HEK293 (cell line): ENCODE results near the gene SCO1.

Experiments
- BCL11A ChIP-seq: fragments of 450-650 bp; formaldehyde crosslinking; IDR thresholded peaks from 2 replicates; pipeline ENCODE4 v1.5.1; 2016; ENCODE audit warnings: low read depth, missing biosample characterization, missing genetic modification characterization
- EGR2 ChIP-seq: fragments of 450-650 bp; formaldehyde crosslinking; IDR thresholded peaks from 2 replicates; pipeline ENCODE4 v1.5.1; 2016; ENCODE audit warnings: low read depth, missing biosample characterization, missing genetic modification characterization
- ZFP41 ChIP-seq: fragments of 450-650 bp; formaldehyde crosslinking; IDR thresholded peaks from 2 replicates; pipeline ENCODE4 v1.5.1; 2016; ENCODE audit warnings: missing biosample characterization, missing genetic modification characterization, borderline replicate concordance
- ZNF114 ChIP-seq: fragments of 450-650 bp; formaldehyde crosslinking; IDR thresholded peaks from 2 replicates; pipeline ENCODE4 v1.5.0; 2017; ENCODE audit warnings: missing biosample characterization, missing genetic modification characterization
- ZNF266 ChIP-seq: fragments of 450-650 bp; formaldehyde crosslinking; IDR thresholded peaks from 2 replicates; pipeline ENCODE4 v1.5.1; 2016; ENCODE audit warnings: missing biosample characterization, missing genetic modification characterization, low read depth
- ZNF324 ChIP-seq: fragments of 450-650 bp; formaldehyde crosslinking; IDR thresholded peaks from 2 replicates; pipeline ENCODE4 v1.5.1; 2016; ENCODE audit warnings: missing biosample characterization, missing genetic modification characterization
- ZNF777 ChIP-seq: fragments of 450-650 bp; formaldehyde crosslinking; IDR thresholded peaks from 2 replicates; pipeline ENCODE4 v1.5.1; 2017; ENCODE audit warnings: missing biosample characterization, missing genetic modification characterization, borderline replicate concordance
- TF ChIP-seq, protein P1 (sequence below): fragments of 450-650 bp; formaldehyde crosslinking; IDR thresholded peaks from 2 replicates; pipeline ENCODE4 v1.5.1; 2016; ENCODE audit warnings: missing biosample characterization, missing genetic modification characterization
- TF ChIP-seq, protein P2 (sequence below): fragments of 450-650 bp; formaldehyde crosslinking; conservative IDR thresholded peaks from 2 replicates; pipeline ENCODE4 v1.5.1; 2016; ENCODE audit warnings: low read depth, missing biosample characterization, missing genetic modification characterization

DNA sequence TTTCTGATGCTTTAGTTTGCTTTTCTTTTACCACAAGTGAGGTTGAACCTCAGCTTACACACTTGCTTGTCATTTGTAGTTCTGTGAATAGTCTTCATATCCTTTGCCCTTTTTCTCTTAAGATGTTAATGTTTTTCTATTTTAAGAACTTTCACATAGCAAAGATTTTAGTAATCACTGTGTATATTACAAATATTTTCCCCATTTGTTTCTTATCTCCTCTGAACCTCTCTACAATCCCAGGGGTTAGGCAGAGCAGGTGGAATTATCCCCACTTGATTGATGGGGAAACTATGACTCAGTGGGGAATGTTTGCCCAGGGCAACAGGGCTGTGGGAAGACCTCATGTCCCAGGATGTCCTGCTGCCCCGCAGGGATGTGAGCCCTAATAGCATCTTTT lies 28.6 kb downstream of the SCO1 start:
- TF ChIP-seq, protein P1, sequence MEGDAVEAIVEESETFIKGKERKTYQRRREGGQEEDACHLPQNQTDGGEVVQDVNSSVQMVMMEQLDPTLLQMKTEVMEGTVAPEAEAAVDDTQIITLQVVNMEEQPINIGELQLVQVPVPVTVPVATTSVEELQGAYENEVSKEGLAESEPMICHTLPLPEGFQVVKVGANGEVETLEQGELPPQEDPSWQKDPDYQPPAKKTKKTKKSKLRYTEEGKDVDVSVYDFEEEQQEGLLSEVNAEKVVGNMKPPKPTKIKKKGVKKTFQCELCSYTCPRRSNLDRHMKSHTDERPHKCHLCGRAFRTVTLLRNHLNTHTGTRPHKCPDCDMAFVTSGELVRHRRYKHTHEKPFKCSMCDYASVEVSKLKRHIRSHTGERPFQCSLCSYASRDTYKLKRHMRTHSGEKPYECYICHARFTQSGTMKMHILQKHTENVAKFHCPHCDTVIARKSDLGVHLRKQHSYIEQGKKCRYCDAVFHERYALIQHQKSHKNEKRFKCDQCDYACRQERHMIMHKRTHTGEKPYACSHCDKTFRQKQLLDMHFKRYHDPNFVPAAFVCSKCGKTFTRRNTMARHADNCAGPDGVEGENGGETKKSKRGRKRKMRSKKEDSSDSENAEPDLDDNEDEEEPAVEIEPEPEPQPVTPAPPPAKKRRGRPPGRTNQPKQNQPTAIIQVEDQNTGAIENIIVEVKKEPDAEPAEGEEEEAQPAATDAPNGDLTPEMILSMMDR (tag by site-specific recombination), result no peak
- TF ChIP-seq ZNF777 (tag by site-specific recombination) (no peak), ZFP41 (no peak), BCL11A (tag by site-specific recombination) (no peak), ZNF266 (tag by site-specific recombination) (no peak), EGR2 (tag by site-specific recombination) (no peak), ZNF114 (tag by site-specific recombination) (no peak), ZNF324 (no peak)
- TF ChIP-seq, protein P2, sequence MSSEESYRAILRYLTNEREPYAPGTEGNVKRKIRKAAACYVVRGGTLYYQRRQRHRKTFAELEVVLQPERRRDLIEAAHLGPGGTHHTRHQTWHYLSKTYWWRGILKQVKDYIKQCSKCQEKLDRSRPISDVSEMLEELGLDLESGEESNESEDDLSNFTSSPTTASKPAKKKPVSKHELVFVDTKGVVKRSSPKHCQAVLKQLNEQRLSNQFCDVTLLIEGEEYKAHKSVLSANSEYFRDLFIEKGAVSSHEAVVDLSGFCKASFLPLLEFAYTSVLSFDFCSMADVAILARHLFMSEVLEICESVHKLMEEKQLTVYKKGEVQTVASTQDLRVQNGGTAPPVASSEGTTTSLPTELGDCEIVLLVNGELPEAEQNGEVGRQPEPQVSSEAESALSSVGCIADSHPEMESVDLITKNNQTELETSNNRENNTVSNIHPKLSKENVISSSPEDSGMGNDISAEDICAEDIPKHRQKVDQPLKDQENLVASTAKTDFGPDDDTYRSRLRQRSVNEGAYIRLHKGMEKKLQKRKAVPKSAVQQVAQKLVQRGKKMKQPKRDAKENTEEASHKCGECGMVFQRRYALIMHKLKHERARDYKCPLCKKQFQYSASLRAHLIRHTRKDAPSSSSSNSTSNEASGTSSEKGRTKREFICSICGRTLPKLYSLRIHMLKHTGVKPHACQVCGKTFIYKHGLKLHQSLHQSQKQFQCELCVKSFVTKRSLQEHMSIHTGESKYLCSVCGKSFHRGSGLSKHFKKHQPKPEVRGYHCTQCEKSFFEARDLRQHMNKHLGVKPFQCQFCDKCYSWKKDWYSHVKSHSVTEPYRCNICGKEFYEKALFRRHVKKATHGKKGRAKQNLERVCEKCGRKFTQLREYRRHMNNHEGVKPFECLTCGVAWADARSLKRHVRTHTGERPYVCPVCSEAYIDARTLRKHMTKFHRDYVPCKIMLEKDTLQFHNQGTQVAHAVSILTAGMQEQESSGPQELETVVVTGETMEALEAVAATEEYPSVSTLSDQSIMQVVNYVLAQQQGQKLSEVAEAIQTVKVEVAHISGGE (tag by site-specific recombination), result no peak
